Frontal cortex (tissue), 4 donors: ENCODE results near the gene CFAP46. TPM values are rescaled to one million over a fixed set of nuclear protein-coding genes. Genes with fewer than 3 reads are reported as not detected.
"Not testable (repeated sequence)": the region's sequence is repeated elsewhere in the genome, so short reads cannot be mapped to it uniquely, and the experiment has no call there.

Experiments
- DNase-seq, 2 donors: peaks; one replicate each; pipeline ENCODE4 v3.0.0; 2012; ENCODE audit warnings: low spot score in 2 of 2
- FAIRE-seq: peaks from 2 replicates; lab custom pipeline; 2012; peaks lifted over from hg19 to GRCh38; lab: Jason Lieb, UNC
- total RNA-seq: library from RNA; depleted of rRNA; stranded (reverse); fragments of >200 nt; gene quantifications from one replicate; pipeline ENCODE4 v1.2.3, GENCODE V29; 2014
- donor health status: control.
- donor health status: control.
- donor health status: control.

The CFAP46 gene
- total RNA-seq, 1 donor from 2014 or later = 2.0 TPM

- no peak for FAIRE-seq
- DNase-seq = no peak
These were observed 136.3 kb downstream of the CFAP46 start for GRCh38 chr10:132806110-132806509.

GRCh38 chr10:132805599-132805998 is 136.8 kb downstream of the CFAP46 start:
- FAIRE-seq (no peak), DNase-seq (no peak)

- no peak for FAIRE-seq
- no peak for DNase-seq
These were observed 137.5 kb downstream of the CFAP46 start for GRCh38 chr10:132804785-132805426.

GRCh38 chr10:132804287-132804686 is 138.1 kb downstream of the CFAP46 start:
- DNase-seq (no peak), FAIRE-seq (no peak)

- DNase-seq (no peak), FAIRE-seq (no peak)
These were observed 138.8 kb downstream of the CFAP46 start for GRCh38 chr10:132803416-132804210.

- no peak for FAIRE-seq
- no peak for DNase-seq
These were observed 139.6 kb downstream of the CFAP46 start for GRCh38 chr10:132802694-132803320.

- FAIRE-seq (no peak), DNase-seq (no peak)
These were observed 140.3 kb downstream of the CFAP46 start for GRCh38 chr10:132802048-132802447.

GRCh38 chr10:132799865-132800264 is 142.5 kb downstream of the CFAP46 start:
- FAIRE-seq (no peak), DNase-seq (no peak)

GRCh38 chr10:132798876-132799275 is 143.5 kb downstream of the CFAP46 start:
- DNase-seq = no peak
- FAIRE-seq = no peak

GRCh38 chr10:132798403-132798802 is 144.0 kb downstream of the CFAP46 start:
- no peak for FAIRE-seq

GRCh38 chr10:132797986-132798385 is 144.4 kb downstream of the CFAP46 start:
- DNase-seq, FAIRE-seq: not testable (repeated sequence)

More at GRCh38 chr10:132798403-132798802, 144.0 kb downstream of the CFAP46 start:
- no peak for DNase-seq

GRCh38 chr10:132796846-132797245 is 145.5 kb downstream of the CFAP46 start:
- no peak for DNase-seq
- FAIRE-seq = no peak

- no peak for DNase-seq
- FAIRE-seq = no peak
These were observed 148.2 kb downstream of the CFAP46 start for GRCh38 chr10:132793871-132794849.

- no peak for DNase-seq
- no peak for FAIRE-seq
These were observed 149.2 kb downstream of the CFAP46 start for GRCh38 chr10:132793213-132793612.

GRCh38 chr10:132792796-132793195 is 149.6 kb downstream of the CFAP46 start:
- FAIRE-seq = no peak
- no peak for DNase-seq

- DNase-seq, FAIRE-seq: not testable (repeated sequence)
These were observed 150.3 kb downstream of the CFAP46 start for GRCh38 chr10:132792099-132792498.

GRCh38 chr10:132790934-132791829 is 151.2 kb downstream of the CFAP46 start:
- DNase-seq = no peak
- no peak for FAIRE-seq

GRCh38 chr10:132790470-132790869 is 151.9 kb downstream of the CFAP46 start:
- FAIRE-seq = no peak
- no peak for DNase-seq
